HG03457 (cell line): ENCODE data around the gene OVOL1.
A peak's percentile ranks its signal among the peaks of the same experiment; 100 is the strongest.
"Not testable (repeated sequence)": the region's sequence is repeated elsewhere in the genome, so short reads cannot be mapped to it uniquely, and the experiment has no call there.

Experiments used
- ATAC-seq: cut with Tn5 transposase; IDR thresholded peaks from one replicate; pipeline ENCODE4 v1.9.1; 2021; ENCODE audit warnings: moderate number of reproducible peaks; ENCODE audit not compliant: unreplicated experiment

Gene OVOL1

DNA sequence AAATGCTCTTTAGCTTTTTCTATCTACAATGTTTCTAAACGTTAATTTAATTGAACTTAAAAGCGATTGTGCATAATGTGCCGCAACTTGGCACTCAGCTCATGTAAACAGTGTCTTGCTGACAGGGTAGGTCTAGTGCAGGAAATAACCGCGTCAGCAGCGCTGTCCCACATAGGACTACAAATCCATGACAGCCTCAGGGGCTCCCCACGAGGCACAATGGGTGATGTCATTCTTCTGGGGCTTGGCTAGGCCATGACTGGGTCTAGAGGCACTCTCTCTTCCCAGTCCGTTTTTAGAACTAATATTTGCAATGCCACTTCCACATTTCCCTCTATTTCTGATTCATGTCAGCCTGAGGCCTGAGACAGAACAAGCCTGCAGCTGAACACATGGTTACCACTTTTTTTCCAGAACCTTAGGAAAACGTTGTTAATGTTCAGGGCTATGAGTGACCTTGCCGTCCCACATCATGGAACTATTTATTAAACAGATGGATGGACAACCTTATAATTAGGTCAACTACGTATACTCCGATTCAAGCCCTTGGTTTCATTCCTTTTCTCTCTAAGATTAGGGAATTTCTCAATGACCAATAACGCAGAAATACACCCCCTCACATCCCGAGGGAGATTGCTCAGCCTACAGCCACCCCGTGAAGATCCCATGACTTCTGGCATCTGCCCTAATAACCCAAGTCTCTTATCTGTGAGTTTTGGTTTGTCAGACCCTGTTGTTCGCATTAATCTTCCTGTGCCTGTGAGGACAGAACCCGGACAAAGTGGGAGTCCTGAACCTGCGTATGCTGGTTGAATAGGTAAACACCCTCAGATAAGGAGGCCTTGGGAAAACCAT is 27.5 kb downstream of the OVOL1 start:
- ATAC-seq = no peak

DNA sequence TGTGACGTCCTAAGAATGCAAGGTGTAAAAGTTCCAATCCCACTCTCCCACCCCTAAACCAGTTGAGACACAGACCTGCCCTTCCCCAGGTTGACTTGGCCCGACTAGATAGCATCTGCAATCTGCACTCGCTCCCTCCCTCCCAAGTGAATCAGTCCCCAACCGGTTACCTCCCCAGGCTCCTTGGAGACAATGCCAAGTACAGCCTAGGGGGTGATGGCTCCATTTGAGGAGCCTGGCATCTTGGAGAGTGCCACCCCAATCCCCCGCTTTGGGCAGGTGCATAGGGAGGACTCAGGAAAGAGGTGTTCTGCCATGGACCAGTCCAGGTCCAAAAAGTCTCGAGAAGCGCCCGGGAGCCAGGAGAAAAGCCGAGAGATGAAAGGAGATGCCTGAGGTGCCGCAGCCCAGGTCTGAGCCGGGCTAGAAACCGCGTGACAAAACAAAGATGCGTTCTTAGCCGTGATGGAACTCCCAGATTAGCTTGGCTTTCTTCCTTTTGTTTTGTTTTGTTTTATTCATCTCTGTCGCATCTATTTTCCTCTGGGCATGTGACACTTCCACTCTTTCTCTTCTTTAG is 28.2 kb downstream of the OVOL1 start:
- ATAC-seq = no peak

GRCh38 chr11:65816696-65817095 is 29.8 kb downstream of the OVOL1 start:
- ATAC-seq = no peak

DNA sequence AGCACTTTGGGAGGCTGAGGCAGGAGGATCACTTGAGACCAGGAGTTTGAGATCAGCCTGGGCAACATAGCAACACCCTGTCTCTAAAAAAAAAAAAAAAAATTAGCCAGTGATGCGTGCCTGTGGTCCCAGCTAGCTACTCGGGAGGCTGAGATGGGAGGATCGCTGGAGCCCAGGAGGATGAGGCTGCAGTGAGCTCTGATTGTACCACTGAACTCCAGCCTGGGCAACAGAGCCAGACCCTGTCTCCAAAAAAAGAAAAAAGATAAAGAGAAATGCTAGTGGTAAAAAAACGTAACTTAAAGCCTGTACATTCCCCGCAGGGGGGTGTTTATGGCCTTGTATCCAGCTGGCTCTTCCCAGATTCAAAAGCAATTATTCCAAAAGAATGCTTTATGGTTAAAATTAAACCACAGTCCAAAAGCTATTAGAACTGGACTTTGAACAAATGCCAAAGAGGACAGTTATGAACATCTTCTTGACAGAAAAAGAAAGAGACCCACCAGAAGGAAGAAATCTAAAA is 30.5 kb downstream of the OVOL1 start:
- no peak for ATAC-seq

DNA sequence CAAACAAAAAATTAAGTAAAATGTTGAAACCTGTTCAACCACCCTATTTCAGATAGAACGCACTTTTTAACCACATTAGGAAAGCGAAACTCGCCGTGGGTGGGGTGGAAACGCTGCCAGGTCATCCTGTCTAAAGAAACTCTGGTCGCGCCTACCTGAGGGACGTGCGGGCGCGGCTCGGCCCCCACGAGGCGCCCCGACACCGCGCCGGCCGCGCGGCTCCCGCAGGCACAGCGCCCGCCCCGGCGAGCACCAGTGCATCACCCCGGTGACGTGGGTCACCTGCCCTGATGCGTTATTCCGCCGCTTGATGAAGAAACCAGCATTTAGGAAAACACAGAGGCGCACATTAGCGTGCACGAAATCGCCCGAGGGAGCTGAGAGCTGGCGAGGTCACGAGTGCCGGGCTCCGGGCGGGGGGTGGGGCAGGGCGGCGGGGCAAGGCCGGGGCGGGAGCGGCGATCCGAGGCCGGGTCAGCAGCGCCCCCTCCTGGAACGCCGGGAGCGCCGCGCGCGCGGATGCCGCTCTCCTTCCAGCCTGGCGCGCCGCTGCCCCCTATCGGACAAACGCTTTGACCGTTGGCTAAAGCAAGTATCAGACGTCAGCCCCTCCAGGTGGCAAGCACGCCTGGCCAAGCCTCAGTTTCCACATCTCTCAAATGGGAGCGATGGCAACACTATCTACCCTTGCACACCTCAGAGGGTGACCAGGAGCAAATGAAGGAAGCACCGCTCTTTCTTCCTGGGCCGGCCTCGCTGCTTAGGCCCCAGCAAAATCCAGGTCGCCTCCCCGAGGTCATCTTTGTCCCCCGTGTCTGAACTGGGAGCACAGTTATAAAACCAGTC is 31.2 kb downstream of the OVOL1 start:
- ATAC-seq = no peak

DNA sequence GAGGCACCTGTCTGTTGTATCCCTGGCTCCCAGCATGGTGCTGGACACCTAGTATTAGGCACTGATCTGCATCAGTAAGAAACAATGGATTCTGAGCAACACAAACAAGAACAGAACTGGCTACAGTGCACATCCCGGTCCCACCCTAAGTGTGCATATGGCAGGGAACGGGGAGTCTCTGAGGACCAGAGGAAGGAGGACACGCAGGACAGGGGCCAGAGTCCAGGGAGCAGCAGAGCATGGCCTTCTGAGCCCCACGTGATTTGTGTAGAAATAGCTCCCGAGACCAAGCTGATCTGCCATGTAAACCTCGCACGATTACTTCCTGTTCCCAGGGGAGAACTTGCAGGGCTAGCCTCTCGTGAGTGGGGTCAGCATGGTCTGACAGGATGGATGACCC is 34.2 kb downstream of the OVOL1 start:
- no peak for ATAC-seq

GRCh38 chr11:65822776-65823528 is 36.1 kb downstream of the OVOL1 start:
- no peak for ATAC-seq

- ATAC-seq = no peak
These were observed 40.3 kb downstream of the OVOL1 start for GRCh38 chr11:65826984-65827735.

- no peak for ATAC-seq
These were observed 42.6 kb downstream of the OVOL1 start for GRCh38 chr11:65829459-65829858.

GRCh38 chr11:65832231-65832630 is 45.4 kb downstream of the OVOL1 start:
- not testable (repeated sequence) for ATAC-seq

GRCh38 chr11:65833297-65834030 is 46.6 kb downstream of the OVOL1 start, which contains the start of gene SNX32:
Gene SNX32, plus strand, starts transcription at chr11:65833963. Its CDS starts 103 bp downstream, at chr11:65834066.
- peak; percentile 77 for ATAC-seq

DNA sequence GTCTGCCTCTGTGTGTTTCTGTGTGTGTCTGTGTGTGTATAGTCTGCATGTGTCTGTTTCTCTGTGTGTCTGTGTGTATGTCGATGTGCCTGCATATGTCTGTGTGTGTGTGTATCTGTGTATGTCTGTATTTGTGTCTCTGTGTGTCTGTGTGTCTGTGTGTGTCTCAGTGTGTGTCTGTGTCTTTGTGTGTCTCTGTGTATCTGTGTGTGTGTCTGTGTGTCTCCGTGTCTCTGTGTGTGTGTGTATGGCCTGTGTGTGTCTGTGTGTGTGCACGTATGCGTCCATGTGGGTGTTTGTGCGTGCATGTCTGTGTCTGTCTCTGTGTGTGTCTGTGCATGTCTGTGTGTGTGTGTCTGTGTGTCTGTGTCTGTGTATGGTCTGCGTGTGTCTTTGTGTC is 47.3 kb downstream of the OVOL1 start:
- no peak for ATAC-seq

DNA sequence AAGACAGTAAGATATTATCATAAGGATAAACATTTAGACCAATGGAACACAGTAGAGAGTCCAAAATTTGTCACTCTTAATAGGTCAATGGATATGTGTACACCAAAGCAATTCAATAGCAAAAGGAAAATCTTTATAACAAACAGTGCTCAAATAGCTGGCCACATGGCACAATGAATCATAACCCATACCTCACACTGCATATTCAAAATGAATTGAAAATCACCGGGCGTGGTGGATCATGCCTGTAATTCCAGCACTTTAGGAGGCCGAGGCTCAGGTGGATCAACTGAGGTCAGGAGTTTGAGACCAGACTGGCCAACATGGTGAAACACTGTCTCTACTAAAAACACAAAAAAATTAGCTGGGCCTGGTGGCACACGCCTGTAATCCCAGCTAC is 55.3 kb downstream of the OVOL1 start:
- ATAC-seq = no peak

- ATAC-seq = no peak
These were observed 56.9 kb downstream of the OVOL1 start for GRCh38 chr11:65843811-65844210.

DNA sequence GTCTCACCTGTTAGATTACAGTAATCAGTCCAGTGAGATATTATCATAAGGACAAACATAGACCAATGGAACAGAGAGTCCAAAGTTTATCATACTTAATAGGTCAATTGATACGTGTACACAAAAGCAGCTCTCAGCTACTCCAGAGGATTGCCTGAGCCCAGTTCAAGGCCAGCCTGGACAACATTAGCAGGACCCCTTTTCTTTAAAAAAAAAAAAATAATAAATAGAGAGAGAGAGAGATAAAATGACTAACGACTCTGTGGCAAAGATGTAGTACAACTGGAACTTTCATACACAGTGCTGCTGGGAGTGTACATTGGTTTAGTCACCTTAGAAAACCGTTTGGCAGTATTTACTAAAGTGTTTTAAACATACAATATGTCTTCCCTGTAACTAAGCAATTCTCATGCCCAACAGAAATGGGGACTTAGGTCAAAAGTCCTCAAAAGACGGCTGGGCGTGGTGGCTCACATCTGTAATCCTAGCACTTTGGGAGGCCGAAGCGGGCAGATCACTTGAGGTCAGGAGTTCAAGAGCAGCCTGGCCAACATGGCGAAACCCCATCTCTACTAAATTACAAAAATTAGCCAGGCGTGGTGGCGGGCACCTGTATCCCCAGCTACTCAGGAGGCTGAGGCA is 57.5 kb downstream of the OVOL1 start:
- no peak for ATAC-seq
